A549 treated with Mapracorat at 1 μM for 4 hours (cell line): ENCODE measurements around the gene TCERG1. TPM values are rescaled to one million over a fixed set of nuclear protein-coding genes. Genes with fewer than 3 reads are reported as not detected.

Experiments
- total RNA-seq: library from RNA; stranded (reverse); fragments of 200-300 nt; extraction: Qiagen RNA extraction; gene quantifications from 5 replicates; pipeline ENCODE4 v1.2.3, GENCODE V29; 2022

TCERG1 gene
- total RNA-seq = 40.4 to 49.3 TPM (median 45.9 TPM) in 5 replicates

GRCh38 chr5:146446861-146447733 lies at the start of gene TCERG1:
TSS of gene TCERG1 (plus strand) at chr5:146447333. CDS start at chr5:146447350, 17 bp downstream.

GRCh38 chr5:146516151-146516475 lies 69.0 kb downstream of the TCERG1 start, which contains the start of gene GPR151:
TSS of gene GPR151 (minus strand) at chr5:146516190. CDS start at chr5:146516113, 77 bp downstream.

Other genes with a start within 250 kb of the TCERG1 start
- 10.4 to 11.7 TPM (median 11.2 TPM) in 5 replicates for gene RBM27, start 243.7 kb upstream of the TCERG1 start, total RNA-seq
- gene POU4F3, start 108.5 kb upstream of the TCERG1 start, total RNA-seq = 0.07 to 0.26 TPM (median 0.09 TPM) in 5 replicates
- not detected in 5 replicates for gene GPR151, start 68.9 kb downstream of the TCERG1 start, total RNA-seq